Measurements from ENCODE around the gene PAQR7. TPM values are rescaled to one million over a fixed set of nuclear protein-coding genes. Genes with fewer than 3 reads are reported as not detected.
A peak's percentile ranks its signal among the peaks of the same experiment; 100 is the strongest.

The PAQR7 gene
- polyA plus RNA-seq, 1 donor, result 42.9 TPM

DNA sequence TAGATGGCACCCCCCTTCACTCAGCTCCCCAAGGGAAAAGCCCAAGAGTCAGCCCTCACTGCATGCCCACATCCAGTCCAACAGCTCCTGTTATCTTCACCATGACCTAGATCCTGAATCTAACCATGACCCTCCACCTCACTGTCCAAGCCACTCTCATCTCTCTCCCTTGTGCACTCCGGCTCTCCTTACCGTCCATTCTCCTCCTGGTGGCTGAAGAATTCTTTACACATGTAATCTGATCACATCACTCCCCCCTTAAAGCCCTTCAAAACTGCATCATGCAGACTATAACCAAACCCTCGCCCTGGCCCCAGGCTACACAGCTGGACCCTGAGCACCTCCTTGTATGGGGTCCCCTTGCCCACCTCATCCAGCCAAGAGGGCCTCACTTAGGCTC, 14.0 kb upstream of the PAQR7 start:
- H3K27ac ChIP-seq (ENCODE audit: low read length), result peak overlapping the region; percentile 85
- WGBS (ENCODE audit: insufficient coverage, low lambda C conversion rate), result no CpG with 5 or more reads among the region's 3 CpGs

DNA sequence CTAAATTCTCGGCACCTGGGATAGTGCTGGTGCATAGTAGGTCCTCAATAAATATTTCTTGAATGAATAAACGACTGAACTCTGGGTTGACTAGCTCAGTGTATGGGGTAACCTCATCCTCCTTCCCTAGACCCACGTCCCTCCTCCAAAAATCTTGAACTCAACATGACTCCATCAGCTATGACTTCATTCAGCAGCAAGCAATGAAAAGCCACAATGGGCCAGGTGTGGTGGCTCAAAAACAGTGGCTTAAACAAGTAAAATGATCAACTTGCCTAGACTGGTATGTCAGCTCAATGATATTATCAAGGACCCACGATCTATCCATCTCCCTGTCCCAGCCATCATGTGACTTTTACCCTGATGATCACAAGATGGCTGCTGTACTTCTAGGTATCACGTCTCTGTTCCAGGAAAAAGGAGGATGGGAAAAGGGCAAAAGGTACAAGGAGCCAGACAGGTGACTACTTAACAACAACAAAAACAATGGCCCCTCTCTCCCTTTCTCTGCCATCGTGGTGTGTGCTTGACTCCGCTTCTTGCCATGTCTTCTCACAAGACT, 13.0 kb upstream of the PAQR7 start:
- H3K4me1 ChIP-seq (ENCODE audit: control insufficient read depth, insufficient read depth, low read length), result peaks cover 76% of the 10 kb centered on the region
- no CpG with 5 or more reads among the region's 7 CpGs for WGBS (ENCODE audit: insufficient coverage, low lambda C conversion rate)
- peak overlapping the region; percentile 85 for H3K27ac ChIP-seq (ENCODE audit: low read length)
- no peaks in the 10 kb centered on the region for H3K27me3 ChIP-seq (ENCODE audit: control insufficient read depth, insufficient read depth, low read length)
- no peaks in the 10 kb centered on the region for H3K9me3 ChIP-seq (ENCODE audit: control insufficient read depth, low read depth, low read length)
- peak in 1 of 2 donors; percentile 42 for DNase-seq
- no peaks in the 10 kb centered on the region for H3K36me3 ChIP-seq (ENCODE audit: control insufficient read depth, insufficient read depth, low read length)
- H3K4me3 ChIP-seq (ENCODE audit: low read length), result no peak overlapping the region

More for the DNA sequence above, 14.0 kb upstream of the PAQR7 start:
- H3K4me1 ChIP-seq (ENCODE audit: control insufficient read depth, insufficient read depth, low read length), result peaks cover 76% of the 10 kb centered on the region
- H3K4me3 ChIP-seq (ENCODE audit: low read length), result no peak overlapping the region
- no peaks in the 10 kb centered on the region for H3K36me3 ChIP-seq (ENCODE audit: control insufficient read depth, insufficient read depth, low read length)
- peak in 1 of 2 donors; percentile 24 for DNase-seq
- no peaks in the 10 kb centered on the region for H3K27me3 ChIP-seq (ENCODE audit: control insufficient read depth, insufficient read depth, low read length)
- no peaks in the 10 kb centered on the region for H3K9me3 ChIP-seq (ENCODE audit: control insufficient read depth, low read depth, low read length)

DNA sequence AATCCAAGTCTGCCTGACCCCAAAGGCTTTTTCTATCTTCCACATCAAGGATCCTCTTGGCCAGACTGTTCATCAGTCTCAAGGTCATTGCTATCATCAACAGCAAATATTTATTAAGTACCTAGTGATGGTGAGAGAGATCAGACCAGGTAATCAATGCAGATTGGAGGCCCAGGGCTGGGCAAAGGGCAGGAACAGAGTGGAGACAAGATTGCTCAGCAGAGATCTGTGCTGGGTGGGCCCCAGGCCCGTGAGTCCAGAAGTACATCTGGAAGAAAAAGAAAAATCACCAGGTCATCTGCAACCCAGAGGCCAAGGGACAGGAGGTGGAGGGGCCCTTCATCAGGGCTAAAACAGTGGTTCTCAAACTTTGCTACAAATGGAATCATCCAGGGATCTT, 10.1 kb upstream of the PAQR7 start:
- Histone ChIP-seq H3K4me1 (ENCODE audit: control insufficient read depth, insufficient read depth, low read length) (peaks cover 51% of the 10 kb centered on the region), H3K27ac (ENCODE audit: low read length) (peak overlapping the region; percentile 65), H3K9me3 (ENCODE audit: control insufficient read depth, low read depth, low read length) (no peaks in the 10 kb centered on the region), H3K4me3 (ENCODE audit: low read length) (no peak overlapping the region), H3K27me3 (ENCODE audit: control insufficient read depth, insufficient read depth, low read length) (no peaks in the 10 kb centered on the region), H3K36me3 (ENCODE audit: control insufficient read depth, insufficient read depth, low read length) (no peaks in the 10 kb centered on the region)
- no CpG with 5 or more reads among the region's 1 CpG for WGBS (ENCODE audit: insufficient coverage, low lambda C conversion rate)
- DNase-seq, result peak; percentile 68 to 86

DNA sequence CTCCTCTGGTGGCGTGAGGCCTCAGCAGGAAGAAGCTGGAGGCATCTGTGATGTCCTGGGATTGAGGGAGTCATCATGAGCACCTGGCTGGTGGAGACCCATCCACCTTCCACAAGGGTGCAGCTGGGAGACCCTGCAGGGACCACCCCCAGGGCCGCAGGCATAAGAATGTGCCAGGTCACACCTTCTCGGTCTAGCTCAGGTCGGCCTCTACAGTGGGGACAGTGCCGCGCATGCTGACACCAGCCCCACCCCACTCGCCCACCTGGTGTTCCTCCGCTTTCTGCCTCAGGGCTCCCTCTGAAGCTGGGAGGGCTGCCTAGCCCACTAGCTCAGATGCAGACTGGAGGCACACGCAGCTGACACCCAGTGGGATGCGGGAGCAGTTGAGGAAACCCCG, 5.8 kb upstream of the PAQR7 start:
- H3K27ac ChIP-seq (ENCODE audit: low read length), result no peak overlapping the region
- DNase-seq, result no peak
- no CpG with 5 or more reads among the region's 11 CpGs for WGBS (ENCODE audit: insufficient coverage, low lambda C conversion rate)
- H3K9me3 ChIP-seq (ENCODE audit: control insufficient read depth, low read depth, low read length), result no peaks in the 10 kb centered on the region
- H3K4me3 ChIP-seq (ENCODE audit: low read length), result no peak overlapping the region
- H3K36me3 ChIP-seq (ENCODE audit: control insufficient read depth, insufficient read depth, low read length), result no peaks in the 10 kb centered on the region
- H3K4me1 ChIP-seq (ENCODE audit: control insufficient read depth, insufficient read depth, low read length), result peaks cover 38% of the 10 kb centered on the region
- no peaks in the 10 kb centered on the region for H3K27me3 ChIP-seq (ENCODE audit: control insufficient read depth, insufficient read depth, low read length)

DNA sequence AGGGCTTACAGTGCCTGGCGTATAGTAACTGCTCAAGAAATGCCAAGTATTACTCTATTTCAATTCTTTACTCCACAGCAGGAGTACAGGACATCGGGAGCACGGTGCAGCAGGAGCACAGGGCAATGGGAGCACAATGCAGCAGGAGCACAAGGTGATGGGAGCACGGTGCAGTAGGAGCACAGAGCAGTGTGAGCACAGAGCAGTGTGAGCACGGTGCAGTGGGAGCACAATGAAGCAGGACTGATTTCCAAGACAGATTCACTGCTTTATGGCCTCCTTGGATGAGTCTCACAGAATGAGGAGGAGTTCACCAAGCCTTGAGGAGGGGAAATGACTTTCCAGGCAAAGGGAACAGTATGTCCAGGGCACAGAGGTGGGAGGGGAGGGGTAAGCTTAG, 5.0 kb upstream of the PAQR7 start:
- WGBS (ENCODE audit: insufficient coverage, low lambda C conversion rate), result no CpG with 5 or more reads among the region's 5 CpGs
- Histone ChIP-seq H3K27ac (ENCODE audit: low read length) (peak overlapping the region; percentile 27), H3K9me3 (ENCODE audit: control insufficient read depth, low read depth, low read length) (no peaks in the 10 kb centered on the region), H3K4me3 (ENCODE audit: low read length) (no peak overlapping the region), H3K36me3 (ENCODE audit: control insufficient read depth, insufficient read depth, low read length) (no peaks in the 10 kb centered on the region), H3K4me1 (ENCODE audit: control insufficient read depth, insufficient read depth, low read length) (peaks cover 39% of the 10 kb centered on the region), H3K27me3 (ENCODE audit: control insufficient read depth, insufficient read depth, low read length) (no peaks in the 10 kb centered on the region)
- no peak for DNase-seq

DNA sequence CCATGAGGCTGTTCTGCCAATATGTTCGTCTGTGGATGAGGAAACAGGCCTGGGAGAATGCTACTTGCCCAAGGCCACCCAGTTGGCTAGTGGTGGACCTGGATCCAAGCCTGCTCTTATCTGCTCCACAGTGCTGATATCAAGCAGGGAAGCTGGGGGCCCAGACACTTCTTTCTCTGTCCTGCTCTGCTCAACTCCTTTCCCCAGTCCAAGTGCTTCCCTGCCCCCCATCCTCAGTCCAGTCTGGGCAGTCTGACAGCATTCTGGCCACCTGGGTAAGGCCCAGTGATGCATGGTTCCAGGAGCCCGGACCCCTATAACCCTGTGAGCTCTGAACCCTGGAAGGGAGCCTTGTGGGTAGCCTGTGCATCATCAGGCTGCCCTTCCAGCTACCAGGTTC, 4.2 kb upstream of the PAQR7 start:
- Histone ChIP-seq H3K4me1 (ENCODE audit: control insufficient read depth, insufficient read depth, low read length) (peaks cover 34% of the 10 kb centered on the region), H3K4me3 (ENCODE audit: low read length) (no peak overlapping the region), H3K27ac (ENCODE audit: low read length) (peak overlapping the region; percentile 27), H3K27me3 (ENCODE audit: control insufficient read depth, insufficient read depth, low read length) (no peaks in the 10 kb centered on the region), H3K9me3 (ENCODE audit: control insufficient read depth, low read depth, low read length) (no peaks in the 10 kb centered on the region), H3K36me3 (ENCODE audit: control insufficient read depth, insufficient read depth, low read length) (no peaks in the 10 kb centered on the region)
- WGBS (ENCODE audit: insufficient coverage, low lambda C conversion rate), result no CpG with 5 or more reads among the region's 2 CpGs
- peak in 1 of 2 donors; percentile 53 for DNase-seq

DNA sequence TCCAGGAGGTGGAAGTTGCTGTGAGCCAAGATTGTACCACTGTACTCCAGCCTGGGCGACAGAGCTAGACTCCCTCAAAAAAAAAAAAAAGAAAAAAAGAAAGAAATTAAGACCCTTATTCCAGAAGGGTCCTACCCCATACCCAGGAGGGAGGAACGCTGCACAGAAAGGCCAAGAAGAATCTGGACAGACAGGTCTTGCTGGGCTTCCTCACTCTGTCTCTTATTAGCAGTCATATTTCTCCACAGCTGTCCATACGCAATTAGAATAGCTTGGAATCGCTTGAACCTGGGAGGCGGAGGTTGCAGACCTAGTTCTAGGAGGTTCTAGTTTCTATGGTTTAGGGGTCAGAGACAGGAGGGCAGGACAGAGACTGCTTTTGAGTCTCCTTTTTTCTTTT, 3.2 kb upstream of the PAQR7 start:
- H3K36me3 ChIP-seq (ENCODE audit: control insufficient read depth, insufficient read depth, low read length), result no peaks in the 10 kb centered on the region
- H3K4me1 ChIP-seq (ENCODE audit: control insufficient read depth, insufficient read depth, low read length), result peaks cover 42% of the 10 kb centered on the region
- peak in 1 of 2 donors; percentile 22 for DNase-seq
- no peaks in the 10 kb centered on the region for H3K27me3 ChIP-seq (ENCODE audit: control insufficient read depth, insufficient read depth, low read length)
- no peaks in the 10 kb centered on the region for H3K9me3 ChIP-seq (ENCODE audit: control insufficient read depth, low read depth, low read length)
- 50% methylated on average over 2 of the region's 5 CpGs for WGBS (ENCODE audit: insufficient coverage, low lambda C conversion rate)
- no peak overlapping the region for H3K27ac ChIP-seq (ENCODE audit: low read length)
- no peak overlapping the region for H3K4me3 ChIP-seq (ENCODE audit: low read length)

DNA sequence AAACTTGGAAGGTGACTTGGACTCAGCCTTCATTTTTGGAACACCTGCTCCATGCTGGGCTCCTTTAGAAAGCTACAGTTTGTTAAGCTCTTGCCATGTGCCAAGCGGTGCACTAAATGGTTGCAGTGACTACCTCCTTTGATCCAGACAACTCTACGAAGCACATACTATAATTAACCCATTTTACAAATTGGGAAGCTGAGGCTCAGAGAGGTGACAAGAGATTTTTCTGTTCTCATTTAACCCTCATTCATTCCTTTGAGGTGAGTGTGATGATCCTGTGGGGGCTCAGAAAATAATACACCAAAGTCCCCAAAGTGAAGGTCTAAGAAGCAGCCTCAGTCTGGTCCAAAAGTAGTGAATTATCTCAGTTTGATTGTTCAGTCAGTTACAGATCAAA, 1.6 kb upstream of the PAQR7 start:
- H3K27ac ChIP-seq (ENCODE audit: low read length), result no peak overlapping the region
- no peaks in the 10 kb centered on the region for H3K36me3 ChIP-seq (ENCODE audit: control insufficient read depth, insufficient read depth, low read length)
- H3K9me3 ChIP-seq (ENCODE audit: control insufficient read depth, low read depth, low read length), result no peaks in the 10 kb centered on the region
- no peak for DNase-seq
- no peak overlapping the region for H3K4me3 ChIP-seq (ENCODE audit: low read length)
- H3K27me3 ChIP-seq (ENCODE audit: control insufficient read depth, insufficient read depth, low read length), result no peaks in the 10 kb centered on the region
- peaks cover 57% of the 10 kb centered on the region for H3K4me1 ChIP-seq (ENCODE audit: control insufficient read depth, insufficient read depth, low read length)
- WGBS (ENCODE audit: insufficient coverage, low lambda C conversion rate), result 92% methylated on average over 2 of the region's 2 CpGs

DNA sequence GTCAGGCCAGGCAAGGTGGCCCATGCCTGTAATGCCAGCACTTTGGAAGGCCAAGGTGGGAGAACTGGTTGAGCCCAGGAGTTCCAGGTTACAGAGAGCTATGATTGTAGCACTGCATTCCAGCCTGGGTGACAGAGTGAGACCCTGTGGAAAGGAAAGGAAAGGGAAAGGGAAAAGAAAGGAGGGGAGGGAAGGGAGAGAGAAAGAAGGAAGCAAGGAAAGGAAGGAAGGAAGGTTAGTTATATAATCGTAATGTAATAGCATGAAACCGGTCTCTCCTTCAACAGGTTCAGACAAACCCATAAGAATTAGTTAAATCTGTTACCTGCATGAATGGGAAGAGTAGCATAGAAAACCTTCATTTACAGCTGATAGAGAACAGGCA, 1.2 kb upstream of the PAQR7 start:
- H3K27me3 ChIP-seq (ENCODE audit: control insufficient read depth, insufficient read depth, low read length), result no peaks in the 10 kb centered on the region
- WGBS (ENCODE audit: insufficient coverage, low lambda C conversion rate), result 100% methylated on average over 2 of the region's 2 CpGs
- H3K4me3 ChIP-seq (ENCODE audit: low read length), result no peak overlapping the region
- H3K4me1 ChIP-seq (ENCODE audit: control insufficient read depth, insufficient read depth, low read length), result peaks cover 61% of the 10 kb centered on the region
- H3K36me3 ChIP-seq (ENCODE audit: control insufficient read depth, insufficient read depth, low read length), result no peaks in the 10 kb centered on the region
- H3K9me3 ChIP-seq (ENCODE audit: control insufficient read depth, low read depth, low read length), result no peaks in the 10 kb centered on the region
- H3K27ac ChIP-seq (ENCODE audit: low read length), result no peak overlapping the region
- DNase-seq, result no peak

DNA sequence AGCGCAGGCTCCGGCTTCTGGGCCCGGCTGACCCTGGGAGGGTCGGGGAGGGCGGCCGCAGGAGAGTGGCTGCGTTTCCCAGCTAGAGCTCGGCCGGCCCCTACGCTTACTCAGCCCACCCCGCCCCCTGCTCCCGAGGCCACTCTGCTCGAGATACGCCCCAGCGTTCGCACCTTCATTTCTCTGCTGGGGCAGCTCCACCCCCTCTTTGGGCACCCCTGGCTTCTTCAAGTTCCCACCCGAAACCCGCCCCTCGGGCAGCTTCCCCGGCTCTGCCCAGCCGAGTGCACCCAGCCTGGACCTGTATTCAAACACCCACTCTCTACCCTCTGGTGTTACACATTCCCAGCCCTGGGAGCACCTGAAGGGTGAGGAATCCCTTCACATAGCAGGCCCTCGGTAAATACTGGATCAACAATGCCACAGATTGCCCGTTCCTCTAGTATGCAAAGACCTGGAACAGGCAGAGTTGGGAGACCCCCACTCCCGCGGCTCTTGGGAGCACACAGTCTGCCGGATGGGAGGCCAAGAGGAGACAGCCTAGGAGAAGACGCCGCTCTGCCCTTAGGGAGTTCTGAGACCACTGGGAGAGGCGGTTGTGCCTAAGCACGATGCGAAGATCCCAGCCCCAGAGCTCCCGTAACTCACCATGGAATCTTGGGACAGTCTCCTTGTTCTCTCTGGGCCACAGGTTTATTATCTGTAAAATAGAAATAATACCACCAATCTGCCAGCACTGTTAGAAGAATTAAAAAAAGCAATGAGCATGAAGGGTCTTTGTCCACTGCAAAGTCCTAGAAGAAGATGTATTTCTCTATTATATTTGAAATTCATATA, 566 bp upstream of the PAQR7 start:
- DNase-seq, result no peak
- Histone ChIP-seq H3K4me3 (ENCODE audit: low read length) (peak overlapping the region; percentile 80), H3K27me3 (ENCODE audit: control insufficient read depth, insufficient read depth, low read length) (no peaks in the 10 kb centered on the region), H3K36me3 (ENCODE audit: control insufficient read depth, insufficient read depth, low read length) (peaks cover 1% of the 10 kb centered on the region), H3K27ac (ENCODE audit: low read length) (peak overlapping the region; percentile 87), H3K4me1 (ENCODE audit: control insufficient read depth, insufficient read depth, low read length) (peaks cover 68% of the 10 kb centered on the region), H3K9me3 (ENCODE audit: control insufficient read depth, low read depth, low read length) (no peaks in the 10 kb centered on the region)
- WGBS (ENCODE audit: insufficient coverage, low lambda C conversion rate), result no CpG with 5 or more reads among the region's 32 CpGs
